Activated gamma-delta T cell treated with Interleukin-2 at 50 U/mL for 16 hours (primary cell): Measurements from ENCODE around the gene GARIN5A.
A peak's percentile ranks its signal among the peaks of the same experiment; 100 is the strongest.
"Not testable (repeated sequence)": the region's sequence is repeated elsewhere in the genome, so short reads cannot be mapped to it uniquely, and the experiment has no call there.

Experiments
- DNase-seq: peaks from one replicate; pipeline ENCODE4 v3.0.0-alpha.2; 2020

Gene GARIN5A

GRCh38 chr19:50486823-50487515, 10.3 kb upstream of the GARIN5A start:
- DNase-seq = peak; percentile 39

- DNase-seq = no peak
These were observed 8.8 kb upstream of the GARIN5A start for GRCh38 chr19:50485284-50485955.

GRCh38 chr19:50482916-50483315, 6.3 kb upstream of the GARIN5A start:
- no peak for DNase-seq

GRCh38 chr19:50482271-50482855, 5.7 kb upstream of the GARIN5A start:
- no peak for DNase-seq

- no peak for DNase-seq
These were observed 4.9 kb upstream of the GARIN5A start for GRCh38 chr19:50481351-50482149.

GRCh38 chr19:50480281-50481111, 3.8 kb upstream of the GARIN5A start:
- DNase-seq = no peak

GRCh38 chr19:50479761-50480251, 3.2 kb upstream of the GARIN5A start:
- DNase-seq = no peak

- no peak for DNase-seq
These were observed 2.5 kb upstream of the GARIN5A start for GRCh38 chr19:50478901-50479715.

GRCh38 chr19:50477751-50478515, 1.3 kb upstream of the GARIN5A start:
- DNase-seq = no peak

- DNase-seq = no peak
These were observed 225 bp upstream of the GARIN5A start for GRCh38 chr19:50476907-50477238.

GRCh38 chr19:50475736-50476223, 868 bp downstream of the GARIN5A start:
- DNase-seq = no peak

GRCh38 chr19:50475101-50475568, 1.5 kb downstream of the GARIN5A start:
- no peak for DNase-seq

- not testable (repeated sequence) for DNase-seq
These were observed 3.3 kb downstream of the GARIN5A start for GRCh38 chr19:50473336-50473735.

- no peak for DNase-seq
These were observed 7.8 kb downstream of the GARIN5A start for GRCh38 chr19:50468818-50469217.

GRCh38 chr19:50467566-50467965, 9.1 kb downstream of the GARIN5A start:
- DNase-seq = no peak

GRCh38 chr19:50466706-50467039, 10.0 kb downstream of the GARIN5A start:
- no peak for DNase-seq

GRCh38 chr19:50465986-50466705, 10.5 kb downstream of the GARIN5A start:
- DNase-seq = no peak

- DNase-seq = no peak
These were observed 11.6 kb downstream of the GARIN5A start for GRCh38 chr19:50465000-50465399.

GRCh38 chr19:50464348-50464747, 12.3 kb downstream of the GARIN5A start:
- no peak for DNase-seq

GRCh38 chr19:50462970-50463369, 13.7 kb downstream of the GARIN5A start:
- DNase-seq = no peak
